OCI-LY3 (cell line): ENCODE measurements around the gene ITSN1.

Experiments
- H2AFZ ChIP-seq: fragments of 200-600, 300-600 bp; shearing (Covaris generic); 2 replicates; pipeline ENCODE4 v1.6.0; 2014; ENCODE audit warnings: antibody characterized with exemption, low read depth, low read length
- H3K27ac ChIP-seq: fragments of 200-600, 300-600 bp; sonication (generic); 2 replicates; pipeline ENCODE4 v1.5.1; 2014; ENCODE audit warnings: mild to moderate bottlenecking, low read length, moderate library complexity, mixed read lengths
- H3K27me3 ChIP-seq: fragments of 200-600, 300-600 bp; sonication (generic); 2 replicates; pipeline ENCODE4 v1.6.1; 2014; ENCODE audit warnings: low read depth, low read length, mixed read lengths
- H3K36me3 ChIP-seq: fragments of 200-600, 300-600 bp; sonication (generic); replicated peaks from 2 replicates; pipeline ENCODE3; 2014; ENCODE audit warnings: low read depth, low read length, mixed read lengths
- H3K4me1 ChIP-seq: fragments of 300-600, 200-600 bp; sonication (generic); 2 replicates; pipeline ENCODE4 v1.6.1; 2014; ENCODE audit warnings: low read length, mixed read lengths
- H3K4me2 ChIP-seq: fragments of 200-600, 300-600 bp; sonication (generic); 2 replicates; pipeline ENCODE4 v1.6.1; 2014; ENCODE audit warnings: low read length, mixed read lengths
- H3K4me3 ChIP-seq: fragments of 300-600, 200-600 bp; sonication (generic); 2 replicates; pipeline ENCODE4 v1.5.1; 2014; ENCODE audit warnings: antibody characterized with exemption, mild to moderate bottlenecking, low read length, moderate library complexity
- H3K79me2 ChIP-seq: fragments of 300-600, 200-600 bp; shearing (Covaris generic); 2 replicates; pipeline ENCODE4 v1.6.1; 2014; ENCODE audit warnings: mild to moderate bottlenecking, low read length, mixed read lengths
- H3K9ac ChIP-seq: fragments of 300-600, 200-600 bp; shearing (Covaris generic); 2 replicates; pipeline ENCODE4 v1.6.0; 2014; ENCODE audit warnings: mild to moderate bottlenecking, low read length, moderate library complexity
- H3K9me3 ChIP-seq: fragments of 200-600, 300-600 bp; shearing (Covaris generic); 2 replicates; pipeline ENCODE4 v1.6.1; 2014; ENCODE audit warnings: low read length, mixed read lengths; ENCODE audit not compliant: insufficient read depth
- H4K20me1 ChIP-seq: fragments of 200-600, 300-600 bp; sonication (generic); 2 replicates; pipeline ENCODE4 v1.6.1; 2016; ENCODE audit warnings: low read length, mixed read lengths; ENCODE audit not compliant: insufficient read depth
- EZH2phosphoT487 ChIP-seq: fragments of 200-600 bp; shearing (Covaris generic); IDR thresholded peaks from 2 replicates; pipeline ENCODE4 v1.6.1; 2018; ENCODE audit warnings: antibody characterized with exemption, mixed run types, low read depth
- TF ChIP-seq, protein P1 (sequence below): fragments of 200-600, 300-600 bp; sonication (generic); IDR thresholded peaks from 2 replicates; pipeline ENCODE4 v1.5.1; 2014; ENCODE audit warnings: antibody characterized with exemption, low read length, low read depth

Gene ITSN1

DNA sequence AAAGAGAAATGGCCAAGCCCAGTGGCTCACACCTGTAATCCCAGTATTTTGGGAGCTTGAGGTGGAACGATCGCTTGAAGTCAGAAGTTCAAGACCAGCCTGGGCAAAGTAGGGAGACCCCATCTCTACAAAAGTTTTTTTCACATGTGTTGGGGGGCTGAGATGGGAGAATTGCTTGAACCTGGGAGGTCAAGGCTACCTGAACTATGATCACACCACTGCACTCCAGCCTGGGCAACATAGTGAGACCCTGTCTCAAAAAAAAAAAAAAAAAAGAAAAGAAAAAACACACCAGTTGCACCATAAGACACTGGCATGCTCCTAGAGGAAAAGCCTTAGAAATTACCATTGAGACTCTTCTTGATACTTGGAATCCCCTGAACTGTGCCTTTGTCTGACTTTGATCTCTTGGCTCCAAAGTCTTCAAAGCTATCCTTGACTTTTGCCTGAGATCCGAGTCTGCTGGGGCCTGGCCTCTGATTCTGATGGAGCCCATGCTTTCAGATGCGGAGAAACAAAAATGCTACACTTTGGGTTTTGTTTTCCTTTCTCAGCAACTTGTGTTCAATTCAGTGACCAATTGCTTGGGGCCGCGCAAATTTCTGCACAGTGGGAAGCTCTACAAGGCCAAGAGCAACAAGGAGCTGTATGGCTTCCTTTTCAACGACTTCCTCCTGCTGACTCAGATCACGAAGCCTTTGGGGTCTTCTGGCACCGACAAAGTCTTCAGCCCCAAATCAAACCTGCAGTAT lies 239.6 kb downstream of the ITSN1 start:
- H4K20me1 ChIP-seq = no peaks in the 10 kb centered on the region
- no peaks in the 10 kb centered on the region for H3K27me3 ChIP-seq
- H3K79me2 ChIP-seq = no peaks in the 10 kb centered on the region
- TF ChIP-seq, protein P1, sequence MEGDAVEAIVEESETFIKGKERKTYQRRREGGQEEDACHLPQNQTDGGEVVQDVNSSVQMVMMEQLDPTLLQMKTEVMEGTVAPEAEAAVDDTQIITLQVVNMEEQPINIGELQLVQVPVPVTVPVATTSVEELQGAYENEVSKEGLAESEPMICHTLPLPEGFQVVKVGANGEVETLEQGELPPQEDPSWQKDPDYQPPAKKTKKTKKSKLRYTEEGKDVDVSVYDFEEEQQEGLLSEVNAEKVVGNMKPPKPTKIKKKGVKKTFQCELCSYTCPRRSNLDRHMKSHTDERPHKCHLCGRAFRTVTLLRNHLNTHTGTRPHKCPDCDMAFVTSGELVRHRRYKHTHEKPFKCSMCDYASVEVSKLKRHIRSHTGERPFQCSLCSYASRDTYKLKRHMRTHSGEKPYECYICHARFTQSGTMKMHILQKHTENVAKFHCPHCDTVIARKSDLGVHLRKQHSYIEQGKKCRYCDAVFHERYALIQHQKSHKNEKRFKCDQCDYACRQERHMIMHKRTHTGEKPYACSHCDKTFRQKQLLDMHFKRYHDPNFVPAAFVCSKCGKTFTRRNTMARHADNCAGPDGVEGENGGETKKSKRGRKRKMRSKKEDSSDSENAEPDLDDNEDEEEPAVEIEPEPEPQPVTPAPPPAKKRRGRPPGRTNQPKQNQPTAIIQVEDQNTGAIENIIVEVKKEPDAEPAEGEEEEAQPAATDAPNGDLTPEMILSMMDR = no peak
- no peak for TF ChIP-seq EZH2phosphoT487
- no peaks in the 10 kb centered on the region for H3K9me3 ChIP-seq
- H3K4me1 ChIP-seq = no peaks in the 10 kb centered on the region
- no peak overlapping the region for H2AFZ ChIP-seq
- H3K27ac ChIP-seq = no peak overlapping the region
- no peak overlapping the region for H3K4me2 ChIP-seq
- no peak overlapping the region for H3K9ac ChIP-seq
- no peaks in the 10 kb centered on the region for H3K36me3 ChIP-seq
- H3K4me3 ChIP-seq = no peak overlapping the region

DNA sequence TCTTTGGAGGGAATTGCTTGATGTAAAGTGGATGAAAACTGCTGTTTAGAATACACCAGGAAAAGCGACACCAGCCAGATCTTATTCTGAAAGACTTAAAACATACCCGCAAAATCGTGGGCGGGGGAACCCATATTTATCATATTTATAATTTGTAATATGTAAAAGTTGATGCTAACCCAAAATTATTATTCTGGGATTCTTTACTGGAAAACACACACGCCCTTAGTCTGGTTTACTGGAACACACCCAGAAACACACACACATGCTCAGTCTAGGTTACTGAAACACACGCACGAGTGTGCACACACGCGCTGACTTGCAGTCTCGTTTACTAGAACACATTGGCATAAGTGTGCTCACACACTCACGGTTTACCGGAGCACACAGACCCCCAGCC lies 240.8 kb downstream of the ITSN1 start:
- TF ChIP-seq EZH2phosphoT487 = no peak
- TF ChIP-seq, protein P1 = no peak
- no peak overlapping the region for H3K9ac ChIP-seq
- H3K27me3 ChIP-seq = no peaks in the 10 kb centered on the region
- no peak overlapping the region for H3K4me3 ChIP-seq
- H3K79me2 ChIP-seq = no peaks in the 10 kb centered on the region
- no peaks in the 10 kb centered on the region for H4K20me1 ChIP-seq
- no peak overlapping the region for H3K4me2 ChIP-seq
- no peaks in the 10 kb centered on the region for H3K9me3 ChIP-seq
- no peaks in the 10 kb centered on the region for H3K4me1 ChIP-seq
- H3K36me3 ChIP-seq = no peaks in the 10 kb centered on the region
- H2AFZ ChIP-seq = no peak overlapping the region
- H3K27ac ChIP-seq = no peak overlapping the region

- Histone ChIP-seq H3K4me2 (no peak overlapping the region), H2AFZ (no peak overlapping the region), H3K9me3 (no peaks in the 10 kb centered on the region), H3K79me2 (no peaks in the 10 kb centered on the region), H3K4me1 (no peaks in the 10 kb centered on the region), H4K20me1 (no peaks in the 10 kb centered on the region), H3K9ac (no peak overlapping the region), H3K36me3 (no peaks in the 10 kb centered on the region), H3K27me3 (no peaks in the 10 kb centered on the region), H3K27ac (no peak overlapping the region), H3K4me3 (no peak overlapping the region)
- TF ChIP-seq, protein P1 = no peak
- no peak for TF ChIP-seq EZH2phosphoT487
These were observed 242.3 kb downstream of the ITSN1 start for GRCh38 chr21:33884376-33885171.

DNA sequence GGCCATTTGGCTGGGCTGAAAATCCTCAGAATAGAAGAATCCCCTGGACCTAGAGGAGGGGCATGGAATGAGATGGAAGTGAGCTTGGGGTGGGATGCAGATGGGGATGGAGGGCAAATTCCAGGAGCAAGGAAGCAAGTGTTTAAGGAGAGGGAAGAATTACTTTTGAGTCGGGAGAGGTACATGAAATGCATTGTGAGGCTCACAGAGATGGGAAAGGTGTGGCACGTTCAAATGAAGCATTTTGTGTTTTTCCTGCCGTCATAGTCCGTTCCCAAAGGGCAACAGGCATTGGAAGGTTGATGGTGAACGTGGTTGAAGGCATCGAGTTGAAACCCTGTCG lies 242.8 kb downstream of the ITSN1 start:
- Histone ChIP-seq H3K27me3 (no peaks in the 10 kb centered on the region), H4K20me1 (no peaks in the 10 kb centered on the region), H3K36me3 (no peaks in the 10 kb centered on the region), H3K9me3 (no peaks in the 10 kb centered on the region), H3K4me3 (no peak overlapping the region), H3K27ac (no peak overlapping the region), H3K9ac (no peak overlapping the region), H3K4me1 (no peaks in the 10 kb centered on the region), H3K4me2 (no peak overlapping the region), H2AFZ (no peak overlapping the region), H3K79me2 (no peaks in the 10 kb centered on the region)
- TF ChIP-seq EZH2phosphoT487 = no peak
- TF ChIP-seq, protein P1 = no peak
